GM11168 (cell line): ENCODE measurements around the gene MAOA.
"Not testable (repeated sequence)": the region's sequence is repeated elsewhere in the genome, so short reads cannot be mapped to it uniquely, and the experiment has no call there.

Source experiments
- in situ Hi-C: fragments of 300-500 bp; cut with MboI; formaldehyde crosslinking; loops from one replicate; pipeline ENCODE4 v1.12.0; 2022; ENCODE audit warnings: low sequenced_read_pairs; ENCODE audit not compliant: unreplicated experiment

MAOA gene

DNA sequence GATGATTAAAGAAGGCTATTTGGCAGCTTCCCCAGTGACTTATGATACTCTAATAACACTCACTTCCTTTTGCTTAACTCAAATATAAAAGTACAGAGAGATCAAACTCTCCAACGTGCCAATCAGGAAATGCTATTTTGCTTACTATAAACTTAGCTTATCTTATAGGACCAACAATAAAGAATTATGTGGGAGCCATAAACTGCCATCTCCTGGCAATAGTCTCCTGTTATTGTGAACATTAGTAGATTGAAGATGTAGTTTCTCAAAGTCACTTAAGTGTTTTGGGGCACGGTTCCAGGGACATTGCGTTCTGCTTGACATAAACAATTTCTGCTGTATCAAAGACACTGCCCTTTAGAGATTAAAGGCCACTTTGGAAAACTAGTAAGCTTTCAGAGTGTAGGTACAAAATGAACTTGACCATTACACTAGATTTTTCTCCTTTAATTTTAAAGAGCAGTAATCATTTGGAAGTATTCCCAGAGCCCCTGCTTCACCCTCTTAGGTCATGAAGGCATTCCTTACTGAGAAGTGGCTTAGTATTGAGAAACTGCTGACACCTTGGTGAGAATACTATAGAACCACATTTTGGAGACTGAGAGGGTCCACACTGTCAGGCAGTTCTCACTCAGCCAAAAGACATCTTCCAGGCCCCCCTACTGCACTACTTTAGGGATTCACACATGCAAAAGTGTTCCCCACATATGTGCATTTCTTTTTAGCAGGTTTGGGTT, 51.9 kb downstream of the MAOA start:
- in situ Hi-C loops, result no loop called here

DNA sequence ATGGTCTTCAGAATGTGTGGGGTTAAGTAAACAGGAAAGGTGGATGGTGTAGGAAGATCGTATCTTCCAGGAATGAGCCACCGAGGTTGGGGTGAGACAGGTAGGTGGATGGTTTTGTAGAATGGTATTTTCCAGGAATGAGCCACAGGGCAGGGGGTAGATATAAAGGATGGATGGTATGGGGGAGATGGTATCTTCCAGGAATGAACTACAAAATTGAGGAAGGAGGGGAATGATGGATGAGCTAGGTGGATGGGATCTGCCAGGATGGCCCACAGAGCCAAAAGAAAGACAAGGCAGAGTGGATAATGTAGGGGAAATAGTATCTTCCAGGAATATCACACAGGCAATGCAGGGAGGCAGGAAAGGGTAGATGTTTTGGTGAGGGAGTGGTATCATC, 60.0 kb downstream of the MAOA start:
- in situ Hi-C loops, result no loop called here

- in situ Hi-C loops, result no loop called here
Measured at GRCh38 chrX:43716696-43717095, 60.6 kb downstream of the MAOA start.

DNA sequence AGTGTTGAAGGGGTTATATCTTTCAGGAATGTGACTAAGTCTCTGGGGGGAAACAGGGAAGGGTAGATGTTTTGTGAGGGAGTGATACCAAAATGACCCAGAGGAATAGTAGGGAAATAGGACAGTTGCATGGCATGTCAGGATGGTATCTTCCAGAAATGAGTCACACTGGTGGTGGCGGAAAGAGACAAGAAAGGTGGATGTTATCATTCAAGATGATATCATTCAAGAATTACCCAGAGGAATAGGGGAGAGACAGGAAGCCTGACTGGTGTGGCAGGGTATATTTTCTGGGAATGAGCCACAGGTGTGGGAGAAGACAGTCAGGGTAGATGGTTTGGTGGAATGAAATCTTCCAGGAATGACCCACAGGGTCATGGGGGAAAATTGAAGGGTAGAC, 61.1 kb downstream of the MAOA start:
- in situ Hi-C loops, result no loop called here

DNA sequence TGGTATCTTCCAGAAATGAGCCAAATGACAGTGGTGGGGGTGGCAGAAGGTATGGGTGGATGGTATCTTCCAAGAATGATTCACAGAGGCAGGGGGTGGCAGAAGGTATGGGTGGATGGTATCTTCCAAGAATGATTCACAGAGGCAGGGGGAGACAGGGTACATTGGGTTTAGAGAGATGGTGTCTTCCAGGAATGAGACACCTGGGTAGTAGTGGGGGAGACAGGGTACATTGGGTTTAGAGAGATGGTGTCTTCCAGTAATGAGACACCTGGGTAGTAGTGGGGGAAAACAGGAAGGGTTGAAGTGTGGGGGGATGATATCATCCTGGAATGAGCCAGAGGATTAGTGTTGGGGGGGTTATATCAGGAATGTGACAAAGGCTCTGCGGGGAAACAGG, 62.0 kb downstream of the MAOA start:
- in situ Hi-C loops, result no loop called here

- in situ Hi-C loops, result no loop called here
Measured at GRCh38 chrX:43718546-43718945, 62.4 kb downstream of the MAOA start.

- in situ Hi-C loops, result no loop called here
Measured at GRCh38 chrX:43718956-43719355, 62.9 kb downstream of the MAOA start.

DNA sequence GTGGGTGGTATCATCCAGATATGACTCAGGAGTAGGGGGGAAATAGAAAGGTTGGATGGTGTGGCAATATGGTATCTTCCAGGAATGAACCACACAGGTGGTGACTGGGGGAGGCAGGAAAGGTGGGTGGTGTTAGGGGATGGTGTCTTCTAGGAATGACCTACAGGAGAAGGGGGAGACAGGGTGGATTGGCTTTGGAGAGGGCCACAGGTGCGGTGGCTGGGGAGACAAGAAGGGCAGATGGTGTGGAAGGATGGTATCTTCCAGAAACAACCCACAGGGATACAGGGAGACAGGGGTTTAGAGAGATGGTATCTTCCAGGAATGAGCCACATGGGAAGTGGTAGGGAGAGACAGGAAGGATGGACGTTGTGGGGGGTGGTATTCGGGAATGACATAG, 64.0 kb downstream of the MAOA start:
- in situ Hi-C loops, result no loop called here

DNA sequence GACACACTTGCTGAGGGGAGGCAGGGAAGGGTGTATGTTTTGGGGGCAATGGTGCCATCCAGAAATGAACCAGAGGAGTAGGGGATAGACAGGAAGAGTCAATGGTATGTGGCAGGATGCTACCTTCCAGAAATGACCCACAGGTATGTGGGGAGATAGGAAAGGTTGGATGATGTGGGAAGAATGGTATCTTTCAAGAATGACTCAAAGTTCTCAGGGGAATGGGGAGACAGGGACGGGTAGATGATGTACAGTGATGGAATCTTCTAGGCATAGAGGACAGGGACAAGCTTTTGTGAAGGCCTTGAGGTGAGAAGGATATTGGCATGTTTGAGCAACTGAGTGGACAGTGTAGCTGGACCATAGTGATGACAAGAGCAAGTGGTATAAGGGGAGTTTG, 64.9 kb downstream of the MAOA start:
- in situ Hi-C loops, result no loop called here

DNA sequence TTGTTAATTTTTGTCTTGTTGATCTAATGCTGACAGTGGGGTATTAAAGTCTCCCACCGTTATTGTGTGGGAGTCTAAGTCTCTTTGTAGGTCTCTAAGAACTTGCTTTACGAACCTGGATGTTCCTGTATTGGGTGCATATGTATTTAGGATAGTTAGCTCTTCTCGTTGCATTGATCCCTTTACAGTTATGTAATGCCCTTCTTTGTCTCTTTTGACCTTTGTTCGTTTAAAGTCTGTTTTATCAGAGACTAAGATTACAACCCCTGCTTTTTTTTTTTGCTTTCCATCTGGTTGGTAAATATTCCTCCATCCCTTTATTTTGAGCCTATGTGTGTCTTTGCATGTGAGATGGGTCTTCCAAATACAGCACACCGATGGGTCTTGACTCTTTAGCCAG, 69.1 kb downstream of the MAOA start:
- in situ Hi-C loops, result not testable (repeated sequence)

GRCh38 chrX:43727254-43727653, 71.2 kb downstream of the MAOA start:
- in situ Hi-C loops, result not testable (repeated sequence)

GRCh38 chrX:43728002-43728401, 71.9 kb downstream of the MAOA start:
- in situ Hi-C loops, result no loop called here

GRCh38 chrX:43728966-43729365, 72.9 kb downstream of the MAOA start:
- in situ Hi-C loops, result no loop called here

DNA sequence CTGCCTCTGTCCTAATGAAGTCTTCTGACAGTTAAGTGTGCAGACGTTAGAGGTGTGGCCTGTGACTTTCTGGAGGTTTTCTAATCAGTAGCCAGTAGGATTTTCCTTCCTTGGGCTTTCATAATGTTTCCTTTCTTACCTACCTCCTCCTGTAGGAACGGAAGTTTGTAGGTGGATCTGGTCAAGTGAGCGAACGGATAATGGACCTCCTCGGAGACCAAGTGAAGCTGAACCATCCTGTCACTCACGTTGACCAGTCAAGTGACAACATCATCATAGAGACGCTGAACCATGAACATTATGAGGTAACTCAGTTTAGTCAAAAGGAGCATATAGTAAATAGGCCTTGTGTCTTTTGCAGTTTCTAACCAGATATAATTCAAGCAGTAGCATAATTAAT, 75.0 kb downstream of the MAOA start:
- in situ Hi-C loops, result no loop called here

GRCh38 chrX:43733699-43734098, 77.6 kb downstream of the MAOA start:
- in situ Hi-C loops, result no loop called here

GRCh38 chrX:43734444-43734843, 78.3 kb downstream of the MAOA start:
- in situ Hi-C loops, result no loop called here

DNA sequence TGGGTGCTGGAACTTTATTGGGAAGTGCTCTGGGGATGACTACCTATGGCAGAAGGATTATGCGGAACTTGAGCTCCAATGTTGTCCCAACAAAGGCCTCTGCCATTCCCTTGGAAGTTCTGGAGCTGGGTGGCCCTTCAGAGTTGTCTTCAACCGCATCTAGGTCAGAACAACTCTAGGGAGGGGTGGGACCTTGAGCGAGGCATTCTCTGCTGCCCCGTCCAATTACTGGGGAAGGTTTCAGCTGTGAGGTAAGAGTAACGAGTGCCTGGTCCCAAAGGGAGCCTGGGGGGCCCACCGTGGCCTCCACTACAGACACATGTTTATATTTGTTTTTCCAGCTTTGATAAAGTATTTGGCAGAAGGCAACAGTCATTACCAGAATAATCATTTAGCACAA, 79.4 kb downstream of the MAOA start:
- in situ Hi-C loops, result no loop called here

DNA sequence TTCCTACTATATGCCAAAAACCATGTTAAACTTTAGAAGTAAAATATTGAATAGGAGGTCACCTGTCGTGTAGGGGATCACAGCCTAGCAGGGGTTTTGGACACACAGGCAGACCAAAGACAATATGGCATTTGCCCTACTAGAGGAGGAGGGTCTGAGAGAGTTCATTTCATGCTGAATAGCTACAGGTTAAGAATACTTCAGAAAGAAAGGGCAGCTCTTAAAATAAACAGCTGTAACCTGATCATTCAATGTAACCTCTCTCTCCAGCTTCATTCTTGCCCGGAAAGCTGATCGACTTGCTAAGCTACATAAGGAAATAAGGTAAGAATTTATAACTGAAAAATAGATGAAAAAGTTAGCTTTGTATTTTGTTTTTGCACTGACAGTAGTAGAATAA, 79.9 kb downstream of the MAOA start:
- in situ Hi-C loops, result no loop called here

DNA sequence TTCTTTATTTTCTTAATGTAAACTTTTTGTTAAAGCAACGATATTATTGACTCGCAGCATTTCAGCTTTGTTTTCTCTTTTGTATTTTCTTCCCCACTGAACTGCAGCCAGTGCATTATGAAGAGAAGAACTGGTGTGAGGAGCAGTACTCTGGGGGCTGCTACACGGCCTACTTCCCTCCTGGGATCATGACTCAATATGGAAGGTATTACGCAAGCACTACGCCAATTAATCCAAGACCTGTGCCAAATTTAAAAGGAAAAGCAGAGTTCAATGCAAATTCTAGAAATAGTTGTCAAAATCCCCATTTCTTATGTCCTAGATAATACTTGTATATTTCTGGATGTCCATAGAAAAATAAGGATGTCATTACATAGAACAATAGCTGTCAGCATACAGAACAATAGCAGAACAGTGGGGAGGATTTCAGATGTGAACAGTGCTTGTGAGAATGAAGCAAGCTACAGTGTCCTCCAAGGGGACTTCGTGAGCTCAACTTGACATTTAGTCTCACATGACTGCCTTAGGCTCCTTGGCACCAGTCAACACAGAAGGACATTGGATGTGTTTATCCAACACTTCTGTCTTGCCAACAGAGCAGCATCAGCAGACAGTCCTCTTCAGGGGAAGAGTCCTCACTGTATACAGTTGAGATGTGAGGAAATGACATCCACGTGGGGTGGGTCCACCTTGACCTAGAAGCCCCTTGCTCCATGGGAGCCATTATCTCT, 85.9 kb downstream of the MAOA start:
- in situ Hi-C loops, result no loop called here

- in situ Hi-C loops, result no loop called here
Measured at GRCh38 chrX:43743100-43743822, 87.2 kb downstream of the MAOA start.

- in situ Hi-C loops, result no loop called here
Measured at GRCh38 chrX:43744284-43744683, 88.2 kb downstream of the MAOA start.
